Panc1 (cell line): Measurements from ENCODE around the gene CMTM4.

ENCODE experiments used
- CTCF ChIP-seq: fragments of 450-650 bp; IDR thresholded peaks from 2 replicates; pipeline ENCODE4 v1.5.1; 2017; ENCODE audit warnings: mild to moderate bottlenecking
- POLR2AphosphoS5 ChIP-seq: IDR thresholded peaks from 2 replicates; pipeline ENCODE4 v1.6.1; 2012; ENCODE audit warnings: mild to moderate bottlenecking, low read depth, low read length, moderate library complexity
- SIN3A ChIP-seq: IDR thresholded peaks from 2 replicates; pipeline ENCODE4 v1.6.1; 2012; ENCODE audit warnings: low read depth, mild to moderate bottlenecking, low read length, moderate library complexity, borderline replicate concordance; ENCODE audit not compliant: insufficient read depth
- TF ChIP-seq, protein P1 (sequence below), 2 experiments: IDR thresholded peaks; 2 replicates each; pipeline ENCODE4 v1.6.1; 2011 to 2012; ENCODE audit warnings: low read depth in 2 of 2, control low read depth in 1 of 2, low read length in 1 of 2, mild to moderate bottlenecking in 1 of 2, moderate library complexity in 1 of 2; ENCODE audit not compliant: insufficient read depth in 1 of 2

GRCh38 chr16:66661210-66661560 lies 35.4 kb downstream of the CMTM4 start:
- no peak for TF ChIP-seq POLR2AphosphoS5
- TF ChIP-seq CTCF: no peak
- TF ChIP-seq, protein P1, sequence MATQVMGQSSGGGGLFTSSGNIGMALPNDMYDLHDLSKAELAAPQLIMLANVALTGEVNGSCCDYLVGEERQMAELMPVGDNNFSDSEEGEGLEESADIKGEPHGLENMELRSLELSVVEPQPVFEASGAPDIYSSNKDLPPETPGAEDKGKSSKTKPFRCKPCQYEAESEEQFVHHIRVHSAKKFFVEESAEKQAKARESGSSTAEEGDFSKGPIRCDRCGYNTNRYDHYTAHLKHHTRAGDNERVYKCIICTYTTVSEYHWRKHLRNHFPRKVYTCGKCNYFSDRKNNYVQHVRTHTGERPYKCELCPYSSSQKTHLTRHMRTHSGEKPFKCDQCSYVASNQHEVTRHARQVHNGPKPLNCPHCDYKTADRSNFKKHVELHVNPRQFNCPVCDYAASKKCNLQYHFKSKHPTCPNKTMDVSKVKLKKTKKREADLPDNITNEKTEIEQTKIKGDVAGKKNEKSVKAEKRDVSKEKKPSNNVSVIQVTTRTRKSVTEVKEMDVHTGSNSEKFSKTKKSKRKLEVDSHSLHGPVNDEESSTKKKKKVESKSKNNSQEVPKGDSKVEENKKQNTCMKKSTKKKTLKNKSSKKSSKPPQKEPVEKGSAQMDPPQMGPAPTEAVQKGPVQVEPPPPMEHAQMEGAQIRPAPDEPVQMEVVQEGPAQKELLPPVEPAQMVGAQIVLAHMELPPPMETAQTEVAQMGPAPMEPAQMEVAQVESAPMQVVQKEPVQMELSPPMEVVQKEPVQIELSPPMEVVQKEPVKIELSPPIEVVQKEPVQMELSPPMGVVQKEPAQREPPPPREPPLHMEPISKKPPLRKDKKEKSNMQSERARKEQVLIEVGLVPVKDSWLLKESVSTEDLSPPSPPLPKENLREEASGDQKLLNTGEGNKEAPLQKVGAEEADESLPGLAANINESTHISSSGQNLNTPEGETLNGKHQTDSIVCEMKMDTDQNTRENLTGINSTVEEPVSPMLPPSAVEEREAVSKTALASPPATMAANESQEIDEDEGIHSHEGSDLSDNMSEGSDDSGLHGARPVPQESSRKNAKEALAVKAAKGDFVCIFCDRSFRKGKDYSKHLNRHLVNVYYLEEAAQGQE (IDR thresholded peaks at IDR 0.05; ENCODE audit: insufficient read depth in 1 of 2, low read depth in 2 of 2, low read length in 1 of 2): no peak
- no peak for TF ChIP-seq SIN3A
